Measurements from ENCODE around the gene SPECC1L. TPM values are rescaled to one million over a fixed set of nuclear protein-coding genes. Genes with fewer than 3 reads are reported as not detected.

Gene SPECC1L
- total and polyA plus RNA-seq, 2 of the 8 experiments (the other 6 are each of a cell fraction or from before 2014, with no cell fraction given): 15.7 to 61.6 TPM

- TF ChIP-seq CHD7 (IDR thresholded peaks at IDR 0.05; ENCODE audit: insufficient replicate concordance, low read length): no peak
- TF ChIP-seq MAX (IDR thresholded peaks at IDR 0.05): peak; percentile 97
- peak in 1 of 2 experiments; percentile 73; a peak in 2 of 4 replicates for TF ChIP-seq SIN3A (conservative IDR thresholded peaks at IDR 0.05 in 1 of 2, IDR thresholded peaks at IDR 0.05 in 1 of 2; ENCODE audit: low read depth in 1 of 2, low read length in 2 of 2)
- TF ChIP-seq SUZ12 (IDR thresholded peaks at IDR 0.05; ENCODE audit: low read length): no peak
- peak; percentile 90 to 92 (median 90) for TF ChIP-seq CTCF (IDR thresholded peaks at IDR 0.05; ENCODE audit: control extremely low read depth in 1 of 3, insufficient read depth in 1 of 3, low read depth in 1 of 3, low read length in 3 of 3)
- TF ChIP-seq JUND (IDR thresholded peaks at IDR 0.05; ENCODE audit: low read length): no peak
Measured at GRCh38 chr22:24247564-24248344, 22.9 kb upstream of the SPECC1L start (continued).
